Right lobe of liver (tissue), 4 donors: ENCODE data around the gene AGR2.

Experiments
- CTCF ChIP-seq, 4 donors: fragments of 200-600 bp in 3 of 4; fragments of 450-650 bp in 1 of 4; IDR thresholded peaks; one replicate each; pipeline versions ENCODE4 v1.5.1 to v1.8.0; 2016 to 2022; ENCODE audit warnings: antibody characterized with exemption in 4 of 4, mild to moderate bottlenecking in 2 of 4
- POLR2A ChIP-seq: fragments of 450-650 bp; IDR thresholded peaks from one replicate; pipeline ENCODE4 v1.6.1; 2017; ENCODE audit warnings: antibody characterized with exemption, mild to moderate bottlenecking
- donor health status: DM: no; HTN: no; CAD: no.
- donor health status: DM: no; HTN: no; CAD: no.
- donor health status: DM: no; HTN: yes; CAD: no.

- TF ChIP-seq CTCF (IDR thresholded peaks at IDR 0.05), result no peak
- TF ChIP-seq POLR2A, result no peak
Measured at GRCh38 chr7:16822029-16822428, 17.2 kb upstream of the AGR2 start.
